ENCODE measurements around the gene IMMT. TPM values are rescaled to one million over a fixed set of nuclear protein-coding genes. Genes with fewer than 3 reads are reported as not detected.

The IMMT gene
- total RNA-seq, 1 experiment from 2014 or later, result 112 TPM

GRCh38 chr2:86176597-86176996, 18.7 kb downstream of the IMMT start:
- Histone ChIP-seq H4K8ac (replicated peaks; ENCODE audit: insufficient read length, low read depth, low read length) (no peak overlapping the region), H3K27ac (ENCODE audit: insufficient read length, low read depth, low read length) (no peak overlapping the region), H2BK12ac (ENCODE audit: insufficient read length, low read depth, low read length) (no peak overlapping the region), H2AK5ac (ENCODE audit: insufficient read length, low read length) (no peak overlapping the region), H3K9ac (ENCODE audit: extremely low read depth, insufficient read length, low read length) (no peak overlapping the region), H3K14ac (ENCODE audit: insufficient read depth, low read length) (no peak overlapping the region), H3K56ac (ENCODE audit: insufficient read length, low read depth, low read length) (no peak overlapping the region), H3K18ac (ENCODE audit: insufficient read length, low read depth, low read length) (no peak overlapping the region), H2BK5ac (ENCODE audit: insufficient read length, low read length) (no peak overlapping the region), H2AFZ (ENCODE audit: low read length) (no peak overlapping the region), H3K27me3 (ENCODE audit: insufficient read depth, low read length) (no peaks in the 10 kb centered on the region), H2BK20ac (ENCODE audit: low read depth, low read length, poor library complexity, severe bottlenecking) (no peak overlapping the region), H4K91ac (ENCODE audit: insufficient read length, low read depth, low read length) (no peak overlapping the region), H2BK15ac (ENCODE audit: low read depth, low read length) (no peak overlapping the region), H3K4ac (ENCODE audit: low read depth, low read length) (no peak overlapping the region), H4K5ac (ENCODE audit: insufficient read length, low read depth, low read length) (no peak overlapping the region), H2BK120ac (ENCODE audit: low read depth, low read length, poor library complexity, severe bottlenecking) (no peak overlapping the region), H3K23ac (ENCODE audit: insufficient read length, low read depth, low read length) (no peak overlapping the region), H3K9me3 (ENCODE audit: control insufficient read depth, low read depth, low read length) (no peaks in the 10 kb centered on the region), H3K79me2 (ENCODE audit: insufficient read depth, low read length) (no peaks in the 10 kb centered on the region), H3K4me1 (ENCODE audit: insufficient read depth, low read length) (no peaks in the 10 kb centered on the region), H3K4me2 (ENCODE audit: insufficient read depth, insufficient read length, low read length) (no peak overlapping the region), H3T11ph (ENCODE audit: low read length) (no peak overlapping the region), H3K79me1 (ENCODE audit: insufficient read depth, low read depth, low read length, poor library complexity, severe bottlenecking) (no peaks in the 10 kb centered on the region), H3K23me2 (ENCODE audit: insufficient read length, low read depth, low read length, poor library complexity, severe bottlenecking) (no peaks in the 10 kb centered on the region), H4K20me1 (ENCODE audit: control insufficient read depth, insufficient read depth, insufficient read length) (no peaks in the 10 kb centered on the region)
- H3K27ac Mint-ChIP-seq, result no peak overlapping the region
- TF ChIP-seq CTCF (conservative IDR thresholded peaks at IDR 0.05), result no peak
- DNase-seq, result no peak
- H3K27me3 Mint-ChIP-seq (ENCODE audit: low read depth), result no peaks in the 10 kb centered on the region
- H3K9me3 Mint-ChIP-seq, result no peaks in the 10 kb centered on the region
- H3K4me3 Mint-ChIP-seq, result no peak overlapping the region
- peaks cover 12 to 54% (median 42%) of the 10 kb centered on the region in 3 experiments; a peak in 6 of 7 replicates for H3K36me3 Mint-ChIP-seq (ENCODE audit: insufficient read depth in 1 of 3, low read depth in 3 of 3)
- no peaks in the 10 kb centered on the region for H3K4me1 Mint-ChIP-seq

Data from H9 (cell line).